Ureter (tissue), 1 donor: ENCODE measurements around the gene ADAMTS9. TPM values are rescaled to one million over a fixed set of nuclear protein-coding genes. Genes with fewer than 3 reads are reported as not detected.

Source experiments
- DNase-seq: peaks from one replicate; pipeline ENCODE4 v3.0.0-alpha.2; 2020; ENCODE audit warnings: low spot score
- total RNA-seq: library from RNA; stranded (reverse); gene quantifications from one replicate; pipeline ENCODE4 v1.2.4, GENCODE V29; 2023
- donor health status: DM: yes; HTN: yes; CAD: no.

ADAMTS9 gene
- total RNA-seq, 1 donor from 2014 or later = 153 TPM

GRCh38 chr3:64617610-64618009 is 70.2 kb downstream of the ADAMTS9 start:
- DNase-seq = no peak

- no peak for DNase-seq
Observed at GRCh38 chr3:64616953-64617352, 70.8 kb downstream of the ADAMTS9 start.

- no peak for DNase-seq
Observed at GRCh38 chr3:64612916-64613526, 74.8 kb downstream of the ADAMTS9 start.

- peak; percentile 61 for DNase-seq
Observed at GRCh38 chr3:64612082-64612860, 75.5 kb downstream of the ADAMTS9 start.

GRCh38 chr3:64608741-64609140 is 79.1 kb downstream of the ADAMTS9 start:
- DNase-seq = no peak

- no peak for DNase-seq
Observed at GRCh38 chr3:64607032-64607551, 80.7 kb downstream of the ADAMTS9 start.

GRCh38 chr3:64604313-64604712 is 83.5 kb downstream of the ADAMTS9 start:
- no peak for DNase-seq

- DNase-seq = no peak
Observed at GRCh38 chr3:64601824-64602223, 86.0 kb downstream of the ADAMTS9 start.

GRCh38 chr3:64600246-64600950 is 87.4 kb downstream of the ADAMTS9 start:
- no peak for DNase-seq

- no peak for DNase-seq
Observed at GRCh38 chr3:64599651-64600050, 88.1 kb downstream of the ADAMTS9 start.

GRCh38 chr3:64595253-64595694 is 92.5 kb downstream of the ADAMTS9 start:
- peak; percentile 60 for DNase-seq

GRCh38 chr3:64594134-64594533 is 93.7 kb downstream of the ADAMTS9 start:
- DNase-seq = no peak

- DNase-seq = no peak
Observed at GRCh38 chr3:64593350-64593749, 94.5 kb downstream of the ADAMTS9 start.

GRCh38 chr3:64591615-64592014 is 96.2 kb downstream of the ADAMTS9 start:
- DNase-seq = no peak

- DNase-seq = no peak
Observed at GRCh38 chr3:64588380-64588779, 99.4 kb downstream of the ADAMTS9 start.

- no peak for DNase-seq
Observed at GRCh38 chr3:64586952-64587351, 100.8 kb downstream of the ADAMTS9 start.

GRCh38 chr3:64584179-64584578 is 103.6 kb downstream of the ADAMTS9 start:
- no peak for DNase-seq

GRCh38 chr3:64578797-64579196 is 109.0 kb downstream of the ADAMTS9 start:
- DNase-seq = no peak

- no peak for DNase-seq
Observed at GRCh38 chr3:64578062-64578770, 109.6 kb downstream of the ADAMTS9 start.

- DNase-seq = no peak
Observed at GRCh38 chr3:64576211-64576775, 111.5 kb downstream of the ADAMTS9 start.

- DNase-seq = no peak
Observed at GRCh38 chr3:64575211-64575844, 112.5 kb downstream of the ADAMTS9 start.
